ENCODE results near the gene MIPOL1. TPM values are rescaled to one million over a fixed set of nuclear protein-coding genes. Genes with fewer than 3 reads are reported as not detected.

MIPOL1 gene
- total and polyA plus RNA-seq, 2 of the 4 experiments (the other 2 are of a cell fraction): 2.7 to 5.9 TPM

- intact Hi-C loops (cut with micrococcal nuclease): no loop called here
- H2BK15ac ChIP-seq (ENCODE audit: low read depth, low read length): no peak overlapping the region
- no peak overlapping the region for H3K27ac ChIP-seq (ENCODE audit: insufficient read depth, low read length)
- no peaks in the 10 kb centered on the region for H3K36me3 ChIP-seq (ENCODE audit: control insufficient read depth, insufficient read depth, low read length)
- H2BK120ac ChIP-seq (ENCODE audit: low read depth, low read length): no peak overlapping the region
- H2AFZ ChIP-seq (replicated peaks; ENCODE audit: low read length, poor library complexity): peak overlapping the region; percentile 44
- no peak overlapping the region for H4K8ac ChIP-seq (ENCODE audit: low read depth in 2 of 2, low read length in 2 of 2)
- WGBS, 2 experiments (ENCODE audit: extremely low coverage in 2 of 2, insufficient read length in 1 of 2): 8% methylated on average over 11 of the region's 63 CpGs; no CpG with 5 or more reads in 1 of the 2 experiments
- peak overlapping the region; percentile 81 for H3K4me2 ChIP-seq (ENCODE audit: low read depth, low read length)
- peaks cover 2% of the 10 kb centered on the region; the same call in 1 of the 2 replicates for H3K4me1 ChIP-seq (ENCODE audit: control insufficient read depth, insufficient read depth, low read length)
- no peak overlapping the region for H2AK9ac ChIP-seq (replicated peaks; ENCODE audit: low read depth, low read length, poor library complexity)
- peaks cover 8% of the 10 kb centered on the region; the same call in 1 of the 2 replicates for H4K20me1 ChIP-seq (ENCODE audit: insufficient read depth, low read length)
- H3K27me3 ChIP-seq (ENCODE audit: control insufficient read depth, insufficient read depth, low read length): peaks cover 91% of the 10 kb centered on the region
- H2BK20ac ChIP-seq (ENCODE audit: low read depth, low read length): no peak overlapping the region
- no peak overlapping the region for H3K56ac ChIP-seq (ENCODE audit: extremely low read depth, insufficient read depth, low read length)
- H3K9me3 ChIP-seq (ENCODE audit: control insufficient read depth, insufficient read depth, low read length): peaks cover 24% of the 10 kb centered on the region; the same call in 1 of the 2 replicates
- peak; percentile 36; the same call in 1 of the 2 replicates for ATAC-seq (ENCODE audit: low read depth)
- no peak for DNase-seq
- H3K79me1 ChIP-seq (ENCODE audit: low read depth in 1 of 2, low read length in 2 of 2): no peaks in the 10 kb centered on the region
- no peak for TF ChIP-seq CEBPB (IDR thresholded peaks at IDR 0.05; ENCODE audit: low read depth, low read length)
- TF ChIP-seq MAZ (IDR thresholded peaks at IDR 0.05; ENCODE audit: borderline replicate concordance, low read depth, low read length): no peak
- no peak for TF ChIP-seq RAD21 (IDR thresholded peaks at IDR 0.05; ENCODE audit: low read length)
- no peak for TF ChIP-seq RFX5 (IDR thresholded peaks at IDR 0.05; ENCODE audit: low read depth, low read length)
- TF ChIP-seq CHD1 (IDR thresholded peaks at IDR 0.05; ENCODE audit: low read depth, low read length): no peak
- TF ChIP-seq BHLHE40 (IDR thresholded peaks at IDR 0.05; ENCODE audit: low read depth, low read length): no peak
- no peak for TF ChIP-seq SMC3 (IDR thresholded peaks at IDR 0.05; ENCODE audit: low read depth, low read length)
- TF ChIP-seq RCOR1 (IDR thresholded peaks at IDR 0.05; ENCODE audit: insufficient replicate concordance, low read length): no peak
- no peak for TF ChIP-seq MXI1 (IDR thresholded peaks at IDR 0.05; ENCODE audit: borderline replicate concordance, low read depth, low read length)
- TF ChIP-seq NFE2L2 (IDR thresholded peaks at IDR 0.05; ENCODE audit: low read depth, low read length): no peak
- no peak for TF ChIP-seq USF2 (IDR thresholded peaks at IDR 0.05; ENCODE audit: low read depth, low read length)
- TF ChIP-seq POLR2A (IDR thresholded peaks at IDR 0.05; ENCODE audit: low read depth, low read length): no peak
- TF ChIP-seq CTCF (conservative IDR thresholded peaks at IDR 0.05; ENCODE audit: low read depth, low read length): no peak
- TF ChIP-seq FOS (IDR thresholded peaks at IDR 0.05; ENCODE audit: low read depth, low read length): no peak
- no peak for TF ChIP-seq ELK1 (IDR thresholded peaks at IDR 0.05; ENCODE audit: borderline replicate concordance, low read depth, low read length)
- BruUV-seq (replicated peaks): no TSS peak
- H4K91ac ChIP-seq (ENCODE audit: insufficient read depth, low read depth, low read length): no peak overlapping the region
- in situ Hi-C loops (cut with MboI; ENCODE audit: low sequenced_read_pairs): loop anchor here (10.0 kb wide), 1 partner anchor 343 kb away; no protein-coding TSS in a partner anchor
- no peak overlapping the region for H2BK5ac ChIP-seq (ENCODE audit: low read depth, low read length, poor library complexity, severe bottlenecking)
- no peak overlapping the region for H3K4ac ChIP-seq (ENCODE audit: low read depth, low read length)
- no peak overlapping the region for H3K14ac ChIP-seq (replicated peaks; ENCODE audit: low read depth, low read length)
- no peak overlapping the region for H3K4me3 ChIP-seq (ENCODE audit: insufficient read depth, low read depth, low read length)
- H3K9me1 ChIP-seq (ENCODE audit: insufficient read depth, low read length): no peaks in the 10 kb centered on the region
- H3K18ac ChIP-seq (ENCODE audit: low read depth, low read length): no peak overlapping the region
- POLR2A ChIA-PET (ENCODE audit: unreplicated experiment): no interaction called here
- no peak overlapping the region for H4K5ac ChIP-seq (ENCODE audit: low read depth, low read length)
- H2AK5ac ChIP-seq (ENCODE audit: low read depth, low read length): no peak overlapping the region
- H3K9ac ChIP-seq (ENCODE audit: low read depth, low read length): no peak overlapping the region
- CTCF ChIA-PET: interaction anchor here (0.5 kb wide), 1 partner anchor 816 kb away, joined by 3 read pairs; no protein-coding TSS in a partner anchor
- dilution Hi-C loops (cut with HindIII; ENCODE audit: low sequenced_read_pairs, unreplicated experiment): no loop called here
- no peak overlapping the region for H3K23ac ChIP-seq (ENCODE audit: low read depth, low read length)
Measured at GRCh38 chr14:37587881-37588666, 390.3 kb downstream of the MIPOL1 start.
